Neural progenitor cell (in vitro differentiated cells): ENCODE measurements around the gene DUSP18.
"Not testable (repeated sequence)": the region's sequence is repeated elsewhere in the genome, so short reads cannot be mapped to it uniquely, and the experiment has no call there.

Experiments
- CTCF ChIP-seq: fragments of 200-600 bp; sonication (generic); IDR thresholded peaks from 2 replicates; pipeline ENCODE4 v1.5.1; 2017; ENCODE audit warnings: antibody characterized with exemption, mild to moderate bottlenecking
- EZH2 ChIP-seq: fragments of 200-600 bp; sonication (generic); IDR thresholded peaks from 2 replicates; pipeline ENCODE4 v1.6.1; 2017; ENCODE audit warnings: antibody characterized with exemption, mild to moderate bottlenecking, moderate library complexity

DNA sequence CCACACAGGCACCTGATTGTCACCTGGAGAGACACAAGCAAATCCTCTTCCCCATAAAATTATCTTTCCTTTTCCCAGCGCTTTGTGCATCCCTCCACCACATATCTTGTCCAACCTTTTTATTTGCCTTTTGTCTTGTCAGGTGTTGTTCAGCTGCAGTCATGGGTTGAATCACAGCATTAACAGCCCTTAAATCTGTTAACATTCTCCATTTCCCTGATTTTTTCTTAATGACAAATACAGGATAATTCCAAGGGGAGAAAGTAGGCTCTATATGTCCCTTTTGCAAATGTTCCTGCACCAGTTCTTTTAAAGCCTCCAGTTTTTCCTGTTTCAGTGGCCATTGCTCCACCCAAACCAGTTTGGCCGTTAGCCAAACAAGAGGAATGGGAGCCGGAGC is 8.9 kb upstream of the DUSP18 start:
- TF ChIP-seq CTCF, EZH2: not testable (repeated sequence)
